Stimulated activated CD4-positive, alpha-beta T cell treated with anti-CD3 and anti-CD28 coated beads, Interleukin-15, amount 100 ng/mL, for 48 hours (primary cell): ENCODE data around the gene LRCH4.
"Not testable (repeated sequence)": the region's sequence is repeated elsewhere in the genome, so short reads cannot be mapped to it uniquely, and the experiment has no call there.

Source experiments
- DNase-seq, 2 donors: peaks; one replicate each; pipeline ENCODE4 v3.0.0-alpha.2; 2020; ENCODE audit warnings: low read depth in 2 of 2

The LRCH4 gene

DNA sequence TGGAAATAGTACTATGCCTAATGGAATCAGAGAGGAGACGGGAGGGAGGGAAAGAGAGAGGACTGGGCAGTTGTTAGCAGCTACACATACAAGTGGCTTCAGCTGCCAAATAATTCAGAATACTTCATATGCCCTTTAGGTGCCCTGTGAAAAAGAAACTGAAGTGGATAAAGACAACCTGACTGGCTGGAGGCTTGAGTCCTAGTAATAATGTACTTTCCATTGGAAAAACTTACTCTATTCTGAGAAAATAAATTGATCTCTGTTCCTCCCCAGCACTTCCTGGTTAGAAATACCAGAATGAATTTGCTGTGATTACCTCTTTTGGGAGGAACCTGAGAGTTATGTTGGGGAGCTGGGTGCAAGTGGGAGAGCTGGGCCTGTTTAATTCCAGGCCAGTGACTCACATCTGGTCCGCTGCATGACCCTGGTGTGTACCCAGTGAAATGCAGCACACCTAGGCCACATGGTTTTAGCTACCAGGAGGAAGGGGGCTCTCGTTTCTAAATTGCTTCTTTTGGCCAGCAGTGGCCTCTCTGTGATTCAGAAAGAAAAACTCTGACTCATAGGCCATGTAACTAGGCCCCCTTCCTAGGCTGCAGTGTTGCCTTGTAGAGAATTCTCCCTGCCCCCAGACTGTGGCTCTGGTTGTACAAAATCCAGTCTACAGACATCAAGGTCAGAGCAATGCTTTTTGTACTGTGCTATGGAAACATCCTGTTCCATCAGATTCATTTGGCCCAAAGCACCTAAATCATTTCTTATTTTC, 40.4 kb downstream of the LRCH4 start:
- peak; percentile 56 to 63 for DNase-seq

DNA sequence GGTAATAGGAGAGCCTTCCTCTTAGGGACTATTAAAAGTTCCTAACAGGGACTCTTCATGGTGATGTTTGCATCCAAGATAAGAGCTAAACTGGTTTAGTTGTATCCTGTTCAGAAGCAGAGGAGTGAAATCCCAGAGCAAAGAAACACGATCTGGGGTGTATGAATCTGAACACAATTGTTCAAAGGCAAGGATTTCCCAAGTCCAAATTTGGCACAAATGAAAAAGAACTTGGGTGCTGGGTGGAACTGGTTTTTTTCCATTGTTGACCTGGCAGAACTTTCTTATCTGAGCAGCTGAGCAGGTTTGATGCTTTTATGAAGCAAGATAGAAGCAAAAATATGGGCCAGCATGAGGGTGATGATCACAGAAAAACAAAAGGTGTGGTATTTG, 41.0 kb downstream of the LRCH4 start:
- DNase-seq = no peak

DNA sequence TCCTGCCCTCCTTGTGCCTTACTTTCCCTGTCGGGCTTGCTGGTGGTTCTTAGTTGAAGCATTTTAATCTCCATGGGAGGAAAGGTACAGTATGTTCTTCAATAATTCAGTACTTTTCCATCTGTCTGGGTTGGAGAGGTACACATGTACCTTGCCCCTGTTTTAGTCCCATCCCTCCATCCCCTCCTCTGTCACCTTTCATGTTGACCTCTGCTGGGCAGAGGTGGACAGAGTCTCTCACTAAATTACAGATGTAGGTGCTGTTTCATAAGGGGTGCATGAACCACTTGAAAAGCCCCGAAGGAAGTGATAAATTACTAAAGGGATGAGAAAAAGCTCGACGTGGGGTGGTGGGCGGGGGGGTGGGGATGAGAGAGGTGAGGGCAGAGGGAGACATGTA, 41.5 kb downstream of the LRCH4 start:
- DNase-seq = no peak

DNA sequence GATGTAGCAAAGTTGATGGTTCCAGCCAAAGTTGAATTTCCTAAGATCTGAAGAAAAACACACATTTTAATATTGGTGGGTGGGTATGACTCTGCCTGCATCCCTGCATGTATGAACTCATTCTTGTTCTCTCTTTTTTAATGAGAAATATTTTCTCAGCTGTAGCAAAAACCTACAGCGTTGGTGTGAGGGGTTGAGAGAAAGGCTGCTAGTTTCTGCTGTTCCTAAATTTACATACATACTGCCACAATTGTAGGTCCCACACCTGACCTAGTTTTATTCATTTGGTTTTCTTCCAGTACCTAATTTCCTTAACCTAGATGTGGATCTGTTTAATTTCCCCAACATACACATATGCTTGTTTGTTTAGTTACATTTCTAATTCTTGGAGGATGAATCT, 42.3 kb downstream of the LRCH4 start:
- DNase-seq = no peak

DNA sequence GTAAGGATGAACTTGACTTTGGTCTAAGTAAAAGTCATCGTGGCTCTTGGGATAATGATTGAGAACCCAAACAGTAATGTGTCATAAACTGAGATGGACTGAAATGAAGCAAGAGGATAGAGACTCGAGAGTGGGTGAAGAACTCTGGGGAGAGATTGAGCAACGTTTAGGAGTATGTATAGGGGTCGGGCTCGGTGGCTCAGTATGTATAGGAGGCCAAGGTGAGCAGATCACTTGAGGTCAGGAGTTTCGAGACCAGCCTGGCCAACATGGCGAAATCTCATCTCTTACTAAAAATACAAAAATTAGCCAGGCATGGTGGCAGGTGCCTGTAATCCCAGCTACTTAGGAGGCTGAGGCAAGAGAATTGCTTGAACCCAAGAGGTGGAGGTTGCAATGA, 44.6 kb downstream of the LRCH4 start:
- DNase-seq = not testable (repeated sequence)

DNA sequence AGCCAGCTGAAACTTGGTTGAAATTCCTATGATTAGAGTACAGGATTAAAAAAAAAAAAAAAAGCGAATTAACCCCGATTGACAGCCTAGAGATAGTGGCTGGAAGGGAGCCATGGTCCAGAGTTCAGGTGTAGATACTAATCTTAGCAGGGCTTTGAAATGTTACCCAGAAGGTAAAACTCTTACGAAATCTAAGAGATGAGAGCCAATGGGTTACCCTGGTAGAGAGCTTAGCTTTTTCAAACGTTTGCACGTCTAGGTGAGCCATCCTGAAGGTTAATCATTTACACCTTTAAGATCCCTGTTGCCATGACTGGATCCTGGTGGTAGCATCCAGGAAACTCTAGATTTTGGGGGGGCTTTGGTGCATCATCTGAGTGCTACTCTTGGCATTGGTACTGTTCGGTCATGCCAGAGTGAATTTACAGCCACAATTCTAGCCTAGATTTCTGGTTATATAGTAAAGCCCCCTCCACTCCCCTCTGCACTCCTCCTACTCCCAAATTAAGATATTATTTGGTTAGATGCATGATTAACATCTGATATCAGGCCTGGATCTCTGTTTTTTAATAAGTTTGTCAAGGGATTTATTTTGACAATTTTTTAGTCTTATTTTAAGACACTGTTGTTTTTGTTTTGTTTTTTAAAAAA, 45.7 kb downstream of the LRCH4 start:
- no peak for DNase-seq

DNA sequence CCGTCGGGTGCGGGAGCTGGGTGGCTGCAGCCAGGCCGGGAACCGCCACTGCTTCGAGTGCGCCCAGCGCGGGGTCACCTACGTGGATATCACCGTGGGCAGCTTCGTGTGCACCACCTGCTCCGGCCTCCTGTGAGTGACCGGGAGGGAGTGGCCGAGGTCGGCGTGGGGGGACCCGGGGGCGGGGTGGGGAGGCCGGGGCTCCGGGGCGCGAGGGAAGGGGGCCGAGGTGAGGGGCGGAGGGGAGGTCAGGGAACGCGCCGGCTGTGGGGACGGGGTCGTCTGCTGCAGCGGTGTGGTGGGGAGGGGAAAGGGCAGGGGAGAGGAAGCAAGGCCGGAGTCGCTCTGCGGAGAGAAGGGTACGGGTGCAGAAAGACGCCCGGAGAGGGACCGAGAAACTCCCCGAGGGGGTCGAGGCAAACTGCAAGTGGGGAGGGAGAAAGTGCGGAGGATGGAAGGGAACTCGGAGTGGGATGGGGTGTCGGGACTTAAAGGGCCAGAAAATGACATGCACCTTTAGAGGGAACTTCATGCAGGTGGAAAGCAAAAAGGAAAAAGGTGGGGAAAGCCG, 46.4 kb downstream of the LRCH4 start:
- DNase-seq = no peak

DNA sequence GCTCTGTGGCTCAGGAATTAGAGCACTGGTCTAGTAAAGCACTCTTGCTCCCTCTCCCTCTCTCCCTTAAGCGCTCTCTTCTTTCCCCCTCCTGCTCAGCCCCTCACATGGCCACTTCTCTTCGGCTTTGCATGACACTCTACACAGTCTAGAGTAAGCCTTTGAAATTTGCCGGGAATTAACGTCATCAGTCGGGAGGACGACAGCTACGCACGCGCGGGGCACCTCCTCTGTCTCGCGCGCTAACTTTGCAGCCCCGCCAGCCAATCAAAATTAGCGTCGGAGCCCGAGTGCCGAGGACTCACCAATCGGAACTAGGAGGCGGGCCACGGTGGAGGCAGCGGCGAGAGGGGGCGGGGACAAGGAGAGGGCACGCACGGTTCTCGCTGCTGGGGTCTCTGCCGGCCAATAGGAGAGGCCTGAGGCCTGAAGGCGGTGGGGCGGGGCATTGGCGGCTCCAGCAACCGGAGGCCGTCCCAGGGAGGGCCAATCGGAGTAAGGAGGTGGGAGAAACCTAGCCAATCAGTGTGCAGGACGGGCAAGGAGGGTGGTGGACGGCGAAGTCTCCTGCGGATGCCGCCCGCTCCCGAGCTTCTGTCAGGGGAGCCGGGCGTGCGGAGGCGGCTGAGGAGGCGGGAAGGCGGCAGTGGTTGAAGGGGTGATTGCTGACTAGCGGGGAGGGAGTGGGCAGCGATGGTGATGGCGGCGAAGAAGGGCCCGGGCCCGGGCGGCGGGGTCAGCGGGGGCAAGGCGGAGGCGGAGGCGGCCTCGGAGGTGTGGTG, 47.1 kb downstream of the LRCH4 start, which contains the start of gene AGFG2:
Gene AGFG2, plus strand, starts transcription at position 550 of the 782 bp plus-strand sequence. Its CDS starts 144 bp downstream, at position 694.
- peak; percentile 100 for DNase-seq

DNA sequence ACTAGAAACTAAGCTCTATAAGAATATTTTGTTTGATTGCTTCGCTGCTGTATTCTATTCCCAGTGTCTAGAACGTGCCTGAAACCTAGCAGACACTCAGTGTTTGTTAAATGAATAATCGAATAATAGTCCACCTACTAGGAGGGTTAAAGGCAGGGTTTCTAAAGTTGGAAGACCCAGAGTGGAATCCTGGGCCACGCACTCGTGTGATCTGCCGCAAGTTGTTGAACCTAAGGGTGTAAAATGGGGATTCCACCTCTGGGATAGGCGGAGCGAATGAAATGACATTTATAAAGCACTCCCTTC, 47.6 kb downstream of the LRCH4 start:
- DNase-seq = no peak

DNA sequence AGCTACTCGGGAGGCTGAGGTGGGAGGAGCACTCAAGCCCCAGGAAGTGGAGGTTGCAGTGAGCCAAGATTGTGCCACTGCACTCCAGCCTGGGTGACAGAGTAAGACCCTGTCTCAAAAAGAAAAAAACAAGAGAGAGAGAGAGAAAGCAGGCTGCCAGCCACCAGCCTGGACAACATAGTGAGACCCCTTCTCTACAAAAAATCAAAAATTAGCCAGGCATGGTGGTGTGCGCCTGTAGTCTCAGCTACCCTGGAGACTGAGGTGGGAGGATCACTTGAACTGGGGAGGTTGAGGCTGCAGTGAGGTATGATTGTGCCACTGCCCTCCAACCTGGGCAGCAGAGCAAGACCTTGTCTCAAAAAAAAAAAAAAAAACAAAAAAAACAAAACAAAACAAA, 49.2 kb downstream of the LRCH4 start:
- not testable (repeated sequence) for DNase-seq

DNA sequence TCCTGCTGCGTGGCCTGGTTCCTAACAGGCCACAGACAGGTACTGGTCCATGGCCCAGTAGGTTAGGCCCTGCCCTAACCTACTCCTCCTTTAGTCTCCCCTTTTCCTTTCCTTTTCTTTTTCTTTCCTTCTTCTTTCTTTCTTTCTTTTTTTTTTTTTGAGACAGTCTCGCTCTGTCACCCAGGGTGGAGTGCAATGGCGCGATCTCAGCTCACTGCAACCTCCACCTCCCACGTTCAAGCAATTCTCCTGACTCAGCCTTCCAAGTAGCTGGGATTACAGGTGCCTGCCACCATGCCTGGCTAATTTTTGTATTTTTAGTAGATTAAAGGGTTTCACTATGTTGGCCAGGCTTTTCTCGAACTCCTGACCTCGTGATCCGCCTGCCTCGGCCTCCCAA, 49.9 kb downstream of the LRCH4 start:
- not testable (repeated sequence) for DNase-seq

DNA sequence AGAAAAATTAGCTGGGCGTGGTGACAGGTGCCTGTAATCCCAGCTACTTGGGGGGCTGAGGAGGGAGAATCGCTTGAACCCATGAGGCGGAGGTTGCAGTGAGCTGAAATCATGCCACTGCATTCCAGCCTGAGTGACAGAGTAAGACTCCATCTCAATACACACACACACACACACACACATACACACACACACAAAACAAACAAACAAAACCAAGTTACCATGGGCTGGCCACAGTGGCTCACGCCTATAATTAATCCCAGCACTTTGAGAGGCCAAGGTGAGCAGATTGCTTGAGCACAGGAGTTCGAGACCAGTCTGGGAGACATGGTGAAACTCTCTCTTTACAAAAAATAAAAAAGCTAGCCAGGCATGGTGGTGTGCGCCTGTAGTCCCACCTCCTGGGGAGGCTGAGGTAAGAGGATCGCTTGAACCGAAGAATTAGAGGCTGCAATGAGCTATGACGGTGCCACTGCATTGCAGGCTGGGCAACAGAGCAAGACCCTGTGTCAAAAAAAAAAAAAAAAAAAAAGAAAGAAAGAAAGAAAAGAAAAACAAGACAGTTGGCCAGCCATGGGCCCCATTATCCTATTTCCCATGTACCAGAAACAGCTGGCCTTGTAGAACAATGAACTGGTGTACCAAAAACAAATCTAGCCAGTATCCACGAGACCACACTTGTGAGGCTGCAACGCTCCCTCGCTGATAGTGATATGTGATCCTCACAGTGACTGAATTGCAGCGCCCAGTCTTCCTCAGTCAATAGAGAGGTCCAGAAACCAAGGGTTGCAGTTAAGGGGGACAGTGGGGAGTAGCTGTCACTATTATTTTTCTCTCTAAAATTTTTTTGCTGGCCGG, 53.5 kb downstream of the LRCH4 start:
- DNase-seq = no peak

DNA sequence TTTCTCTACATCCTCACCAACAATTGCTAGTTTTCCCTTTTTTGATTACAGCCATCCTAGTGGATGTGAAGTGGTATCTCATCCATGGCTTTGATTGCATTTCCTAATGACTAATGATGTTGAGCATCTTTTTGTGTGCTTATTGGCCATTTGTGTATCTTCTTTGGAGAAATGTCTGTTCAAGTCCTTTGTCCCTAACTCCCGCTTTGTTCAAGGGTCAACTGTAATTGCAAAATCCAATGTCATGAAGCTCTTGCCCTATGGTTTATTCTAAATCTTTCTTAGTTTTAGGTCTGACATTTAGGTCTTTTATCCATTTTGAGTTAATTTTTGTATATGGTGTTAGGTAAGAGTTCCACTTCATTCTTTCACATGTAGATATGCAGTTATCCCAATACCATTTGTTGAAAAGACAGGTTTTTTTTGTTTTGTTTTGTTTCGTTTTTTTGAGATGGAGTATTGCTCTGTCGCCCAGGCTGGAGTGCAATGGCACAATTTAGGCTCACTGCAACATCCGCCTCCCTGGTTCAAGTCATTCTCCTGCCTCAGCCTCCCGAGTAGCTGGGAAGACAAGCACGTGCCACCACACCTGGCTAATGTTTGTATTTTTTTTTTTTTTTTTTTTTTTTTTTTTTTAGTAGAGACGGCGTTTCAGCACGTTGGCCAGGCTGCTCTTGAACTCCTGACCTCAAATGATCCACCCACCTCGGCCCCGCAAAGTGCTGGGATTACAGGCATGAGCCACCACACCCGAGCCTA, 57.6 kb downstream of the LRCH4 start:
- DNase-seq = not testable (repeated sequence)
